Body of pancreas (tissue), 4 donors: ENCODE results near the gene TAF11L9.
"Not testable (repeated sequence)": the region's sequence is repeated elsewhere in the genome, so short reads cannot be mapped to it uniquely, and the experiment has no call there.

Experiments used
- CTCF ChIP-seq, 7 experiments: fragments of 450-650 bp in 4 of 7; fragments of 200-600 bp in 3 of 7; sonication (generic) in 3 of 7; IDR thresholded peaks; one replicate each; pipeline ENCODE4 v1.5.1; 2016 to 2019; ENCODE audit warnings: antibody characterized with exemption in 7 of 7
- POLR2A ChIP-seq, 3 donors: fragments of 450-650 bp; IDR thresholded peaks; one replicate each; pipeline ENCODE4 v1.6.1; 2016; ENCODE audit warnings: antibody characterized with exemption in 3 of 3, mild to moderate bottlenecking in 2 of 3

- TF ChIP-seq CTCF, POLR2A (IDR thresholded peaks at IDR 0.05): not testable (repeated sequence)
Observed at GRCh38 chr5:17597728-17598127, 3.5 kb upstream of the TAF11L9 start, which contains the start of gene TAF11L10.
